Measurements from ENCODE around the gene DYNLL2.
A peak's percentile ranks its signal among the peaks of the same experiment; 100 is the strongest.
"Not testable (repeated sequence)": the region's sequence is repeated elsewhere in the genome, so short reads cannot be mapped to it uniquely, and the experiment has no call there.

Gene DYNLL2

GRCh38 chr17:58073266-58073665 is 10.0 kb upstream of the DYNLL2 start:
- DNase-seq (ENCODE audit: low spot score), result not testable (repeated sequence)

- DNase-seq (ENCODE audit: low spot score), result not testable (repeated sequence)
Observed at GRCh38 chr17:58074406-58074805, 8.8 kb upstream of the DYNLL2 start.

- no peak for DNase-seq (ENCODE audit: low spot score)
Observed at GRCh38 chr17:58079300-58080033, 3.8 kb upstream of the DYNLL2 start.

- DNase-seq (ENCODE audit: low spot score), result no peak
Observed at GRCh38 chr17:58081646-58082340, 1.4 kb upstream of the DYNLL2 start.

- DNase-seq (ENCODE audit: low spot score), result no peak
Observed at GRCh38 chr17:58082341-58082869, 814 bp upstream of the DYNLL2 start.

GRCh38 chr17:58083491-58084316 is 485 bp downstream of the DYNLL2 start:
- peak; percentile 42 for DNase-seq (ENCODE audit: low spot score)

GRCh38 chr17:58084317-58084981 is 1.2 kb downstream of the DYNLL2 start:
- peak; percentile 71 for DNase-seq (ENCODE audit: low spot score)

GRCh38 chr17:58085039-58085715 is 2.0 kb downstream of the DYNLL2 start:
- DNase-seq (ENCODE audit: low spot score), result no peak

GRCh38 chr17:58086953-58087352 is 3.7 kb downstream of the DYNLL2 start:
- no peak for DNase-seq (ENCODE audit: low spot score)

GRCh38 chr17:58088624-58089023 is 5.4 kb downstream of the DYNLL2 start:
- no peak for DNase-seq (ENCODE audit: low spot score)

- DNase-seq (ENCODE audit: low spot score), result no peak
Observed at GRCh38 chr17:58089111-58089510, 5.9 kb downstream of the DYNLL2 start.

GRCh38 chr17:58091024-58091567 is 7.9 kb downstream of the DYNLL2 start:
- no peak for DNase-seq (ENCODE audit: low spot score)

- DNase-seq (ENCODE audit: low spot score), result no peak
Observed at GRCh38 chr17:58092101-58092796, 9.0 kb downstream of the DYNLL2 start.

GRCh38 chr17:58092797-58093385 is 9.7 kb downstream of the DYNLL2 start:
- DNase-seq (ENCODE audit: low spot score), result no peak

- DNase-seq (ENCODE audit: low spot score), result no peak
Observed at GRCh38 chr17:58094118-58094517, 10.9 kb downstream of the DYNLL2 start.

GRCh38 chr17:58096892-58097291 is 13.7 kb downstream of the DYNLL2 start:
- no peak for DNase-seq (ENCODE audit: low spot score)

- DNase-seq (ENCODE audit: low spot score), result no peak
Observed at GRCh38 chr17:58097384-58098088, 14.3 kb downstream of the DYNLL2 start.

- DNase-seq (ENCODE audit: low spot score), result no peak
Observed at GRCh38 chr17:58100506-58100905, 17.3 kb downstream of the DYNLL2 start.

GRCh38 chr17:58101898-58102297 is 18.7 kb downstream of the DYNLL2 start:
- not testable (repeated sequence) for DNase-seq (ENCODE audit: low spot score)

Data from HuH-7 (cell line).